Mesendoderm (in vitro differentiated cells): ENCODE measurements around the gene DAGLA.

Experiments used
- DNase-seq: peaks from one replicate; pipeline ENCODE4 v3.0.0; 2013
- H2AK5ac ChIP-seq: 2 replicates; pipeline ENCODE4 v1.6.1; 2013; ENCODE audit warnings: low read length, inconsistent platforms
- H2BK120ac ChIP-seq: 2 replicates; pipeline ENCODE4 v1.6.1; 2013; ENCODE audit warnings: low read depth, mild to moderate bottlenecking, low read length, moderate library complexity, mixed read lengths
- H2BK15ac ChIP-seq: replicated peaks from 2 replicates; pipeline ENCODE4 v1.6.1; 2013; ENCODE audit warnings: low read depth, mild to moderate bottlenecking, moderate library complexity
- H2BK5ac ChIP-seq: 2 replicates; pipeline ENCODE4 v1.6.1; 2013; ENCODE audit warnings: low read length, inconsistent platforms
- H3K18ac ChIP-seq: 2 replicates; pipeline ENCODE4 v1.6.1; 2013; ENCODE audit warnings: mild to moderate bottlenecking, low read length, mixed read lengths
- H3K23ac ChIP-seq: one replicate; pipeline ENCODE4 v1.6.1; 2013; ENCODE audit warnings: low read length
- H3K27ac ChIP-seq: 2 replicates; pipeline ENCODE4 v1.5.1; 2013; ENCODE audit warnings: low read depth, mild to moderate bottlenecking, inconsistent platforms, low read length, moderate library complexity
- H3K27me3 ChIP-seq: 2 replicates; pipeline ENCODE4 v1.6.1; 2013; ENCODE audit warnings: low read length, control low read depth, mild to moderate bottlenecking, inconsistent platforms; ENCODE audit not compliant: insufficient read depth, poor library complexity
- H3K36me3 ChIP-seq: 2 replicates; pipeline ENCODE4 v1.6.1; 2013; ENCODE audit warnings: low read length, inconsistent platforms; ENCODE audit not compliant: control insufficient read depth, insufficient read depth
- H3K4ac ChIP-seq: one replicate; pipeline ENCODE4 v1.6.1; 2013; ENCODE audit warnings: low read depth, mild to moderate bottlenecking, low read length, moderate library complexity
- H3K4me1 ChIP-seq: 2 replicates; pipeline ENCODE4 v1.6.1; 2013; ENCODE audit warnings: low read depth, low read length, inconsistent platforms; ENCODE audit not compliant: control insufficient read depth
- H3K4me2 ChIP-seq: 2 replicates; pipeline ENCODE4 v1.6.1; 2013; ENCODE audit warnings: low read length
- H3K4me3 ChIP-seq: 2 replicates; pipeline ENCODE4 v1.5.1; 2013; ENCODE audit warnings: mild to moderate bottlenecking, low read length
- H3K56ac ChIP-seq: one replicate; pipeline ENCODE4 v1.6.1; 2013; ENCODE audit warnings: low read length
- H3K79me1 ChIP-seq: 2 replicates; pipeline ENCODE4 v1.6.1; 2013; ENCODE audit warnings: low read length, inconsistent platforms
- H3K79me2 ChIP-seq: 2 replicates; pipeline ENCODE4 v1.6.1; 2013; ENCODE audit warnings: mild to moderate bottlenecking, low read length; ENCODE audit not compliant: control insufficient read depth, insufficient read depth
- H3K9ac ChIP-seq: 2 replicates; pipeline ENCODE4 v1.6.1; 2013; ENCODE audit warnings: low read length, inconsistent platforms
- H4K5ac ChIP-seq: one replicate; pipeline ENCODE4 v1.6.1; 2013; ENCODE audit warnings: low read length
- H4K8ac ChIP-seq: one replicate; pipeline ENCODE4 v1.6.1; 2013; ENCODE audit warnings: low read depth, mild to moderate bottlenecking, control low read depth, low read length, moderate library complexity
- WGBS: extraction: QIAGEN DNeasy Blood & Tissue Kit; methylation state at CpG from one replicate; pipeline ENCODE4 v1.1.7; 2013; ENCODE audit warnings: low lambda C conversion rate, missing lambda C conversion rate; ENCODE audit not compliant: insufficient coverage; ENCODE audit errors: extremely low coverage; 5-methylcytosine and 5-hydroxymethylcytosine counted together

Gene DAGLA

GRCh38 chr11:61756147-61756451 is 75.9 kb downstream of the DAGLA start:
- H3K9ac ChIP-seq, result peak overlapping the region; percentile 6
- H2BK120ac ChIP-seq, result no peak overlapping the region
- peak overlapping the region; percentile 7 for H3K18ac ChIP-seq
- no peaks in the 10 kb centered on the region for H3K36me3 ChIP-seq
- H3K27me3 ChIP-seq, result no peaks in the 10 kb centered on the region
- DNase-seq, result no peak
- H2BK15ac ChIP-seq, result no peak overlapping the region
- no peak overlapping the region for H2AK5ac ChIP-seq
- no peaks in the 10 kb centered on the region for H3K79me2 ChIP-seq
- H2BK5ac ChIP-seq, result peak overlapping the region; percentile 50
- H3K56ac ChIP-seq, result peak overlapping the region; percentile 73
- WGBS, result no CpG with 5 or more reads among the region's 4 CpGs
- no peak overlapping the region for H3K4ac ChIP-seq
- no peak overlapping the region for H3K4me2 ChIP-seq
- no peak overlapping the region for H3K4me3 ChIP-seq
- H3K4me1 ChIP-seq, result peaks cover 27% of the 10 kb centered on the region
- no peak overlapping the region for H3K27ac ChIP-seq
- no peak overlapping the region for H3K23ac ChIP-seq
- no peak overlapping the region for H4K8ac ChIP-seq
- peaks cover 2% of the 10 kb centered on the region for H3K79me1 ChIP-seq
- H4K5ac ChIP-seq, result no peak overlapping the region

GRCh38 chr11:61756452-61757212 is 76.4 kb downstream of the DAGLA start:
- peak overlapping the region; percentile 13 for H3K18ac ChIP-seq
- no peak overlapping the region for H3K23ac ChIP-seq
- H3K4me3 ChIP-seq, result no peak overlapping the region
- no peaks in the 10 kb centered on the region for H3K79me2 ChIP-seq
- H2BK5ac ChIP-seq, result peak overlapping the region; percentile 50
- H3K79me1 ChIP-seq, result peaks cover 2% of the 10 kb centered on the region
- peaks cover 27% of the 10 kb centered on the region for H3K4me1 ChIP-seq
- H3K4me2 ChIP-seq, result no peak overlapping the region
- peak overlapping the region; percentile 3 for H2BK120ac ChIP-seq
- no peaks in the 10 kb centered on the region for H3K27me3 ChIP-seq
- H3K9ac ChIP-seq, result peak overlapping the region; percentile 6
- DNase-seq, result peak; percentile 49
- peak overlapping the region; percentile 73 for H3K56ac ChIP-seq
- no peaks in the 10 kb centered on the region for H3K36me3 ChIP-seq
- no peak overlapping the region for H3K27ac ChIP-seq
- peak overlapping the region; percentile 43 for H3K4ac ChIP-seq
- no peak overlapping the region for H2BK15ac ChIP-seq
- WGBS, result no CpG with 5 or more reads among the region's 9 CpGs
- no peak overlapping the region for H4K8ac ChIP-seq
- no peak overlapping the region for H4K5ac ChIP-seq
- H2AK5ac ChIP-seq, result peak overlapping the region; percentile 32

- DNase-seq, result no peak
- Histone ChIP-seq H3K18ac (no peak overlapping the region), H2BK120ac (no peak overlapping the region), H3K4me2 (no peak overlapping the region), H3K4me3 (no peak overlapping the region), H3K79me2 (no peaks in the 10 kb centered on the region), H3K9ac (no peak overlapping the region), H2AK5ac (no peak overlapping the region), H3K4me1 (peaks cover 27% of the 10 kb centered on the region), H2BK5ac (no peak overlapping the region), H3K23ac (no peak overlapping the region), H4K8ac (no peak overlapping the region), H3K4ac (no peak overlapping the region), H3K56ac (peak overlapping the region; percentile 30), H3K27ac (no peak overlapping the region), H4K5ac (no peak overlapping the region), H2BK15ac (no peak overlapping the region), H3K79me1 (peaks cover 2% of the 10 kb centered on the region), H3K36me3 (no peaks in the 10 kb centered on the region), H3K27me3 (no peaks in the 10 kb centered on the region)
- WGBS, result no CpG with 5 or more reads among the region's 15 CpGs
Observed at GRCh38 chr11:61757213-61757862, 77.1 kb downstream of the DAGLA start.

GRCh38 chr11:61760946-61761345 is 80.8 kb downstream of the DAGLA start:
- DNase-seq, result no peak
- no peaks in the 10 kb centered on the region for H3K36me3 ChIP-seq
- H4K8ac ChIP-seq, result no peak overlapping the region
- H3K4me2 ChIP-seq, result no peak overlapping the region
- H3K4ac ChIP-seq, result no peak overlapping the region
- no peak overlapping the region for H3K18ac ChIP-seq
- peaks cover 2% of the 10 kb centered on the region for H3K79me1 ChIP-seq
- no peak overlapping the region for H3K23ac ChIP-seq
- no peak overlapping the region for H3K9ac ChIP-seq
- no peak overlapping the region for H3K56ac ChIP-seq
- no peaks in the 10 kb centered on the region for H3K27me3 ChIP-seq
- H2BK5ac ChIP-seq, result no peak overlapping the region
- H2AK5ac ChIP-seq, result no peak overlapping the region
- no peak overlapping the region for H3K27ac ChIP-seq
- no peak overlapping the region for H2BK15ac ChIP-seq
- H3K79me2 ChIP-seq, result no peaks in the 10 kb centered on the region
- H4K5ac ChIP-seq, result no peak overlapping the region
- H3K4me3 ChIP-seq, result no peak overlapping the region
- H2BK120ac ChIP-seq, result no peak overlapping the region
- WGBS, result no CpG with 5 or more reads among the region's 13 CpGs
- H3K4me1 ChIP-seq, result peaks cover 9% of the 10 kb centered on the region

GRCh38 chr11:61761440-61762222 is 81.4 kb downstream of the DAGLA start:
- peaks cover 4% of the 10 kb centered on the region for H3K4me1 ChIP-seq

More at GRCh38 chr11:61761440-61762222, 81.4 kb downstream of the DAGLA start:
- H3K23ac ChIP-seq, result no peak overlapping the region
- no peak overlapping the region for H3K4ac ChIP-seq
- H3K79me1 ChIP-seq, result peaks cover 2% of the 10 kb centered on the region
- H3K18ac ChIP-seq, result no peak overlapping the region
- H3K27me3 ChIP-seq, result no peaks in the 10 kb centered on the region
- peak overlapping the region; percentile 24 for H2AK5ac ChIP-seq
- no peak overlapping the region for H3K9ac ChIP-seq
- no peak overlapping the region for H3K4me3 ChIP-seq
- H4K8ac ChIP-seq, result no peak overlapping the region
- no peaks in the 10 kb centered on the region for H3K36me3 ChIP-seq
- H4K5ac ChIP-seq, result no peak overlapping the region
- H3K79me2 ChIP-seq, result no peaks in the 10 kb centered on the region
- H3K4me2 ChIP-seq, result no peak overlapping the region
- H2BK5ac ChIP-seq, result no peak overlapping the region
- DNase-seq, result no peak
- no CpG with 5 or more reads among the region's 11 CpGs for WGBS
- no peak overlapping the region for H2BK15ac ChIP-seq
- no peak overlapping the region for H3K27ac ChIP-seq
- peak overlapping the region; percentile 15 for H3K56ac ChIP-seq
- no peak overlapping the region for H2BK120ac ChIP-seq
